ENCODE data around the gene ABCB8. TPM values are rescaled to one million over a fixed set of nuclear protein-coding genes. Genes with fewer than 3 reads are reported as not detected.

ABCB8 gene
- total and polyA plus RNA-seq, 2 of the 8 experiments (the other 6 are each of a cell fraction or from before 2014, with no cell fraction given), result 17.7 to 27.0 TPM

DNA sequence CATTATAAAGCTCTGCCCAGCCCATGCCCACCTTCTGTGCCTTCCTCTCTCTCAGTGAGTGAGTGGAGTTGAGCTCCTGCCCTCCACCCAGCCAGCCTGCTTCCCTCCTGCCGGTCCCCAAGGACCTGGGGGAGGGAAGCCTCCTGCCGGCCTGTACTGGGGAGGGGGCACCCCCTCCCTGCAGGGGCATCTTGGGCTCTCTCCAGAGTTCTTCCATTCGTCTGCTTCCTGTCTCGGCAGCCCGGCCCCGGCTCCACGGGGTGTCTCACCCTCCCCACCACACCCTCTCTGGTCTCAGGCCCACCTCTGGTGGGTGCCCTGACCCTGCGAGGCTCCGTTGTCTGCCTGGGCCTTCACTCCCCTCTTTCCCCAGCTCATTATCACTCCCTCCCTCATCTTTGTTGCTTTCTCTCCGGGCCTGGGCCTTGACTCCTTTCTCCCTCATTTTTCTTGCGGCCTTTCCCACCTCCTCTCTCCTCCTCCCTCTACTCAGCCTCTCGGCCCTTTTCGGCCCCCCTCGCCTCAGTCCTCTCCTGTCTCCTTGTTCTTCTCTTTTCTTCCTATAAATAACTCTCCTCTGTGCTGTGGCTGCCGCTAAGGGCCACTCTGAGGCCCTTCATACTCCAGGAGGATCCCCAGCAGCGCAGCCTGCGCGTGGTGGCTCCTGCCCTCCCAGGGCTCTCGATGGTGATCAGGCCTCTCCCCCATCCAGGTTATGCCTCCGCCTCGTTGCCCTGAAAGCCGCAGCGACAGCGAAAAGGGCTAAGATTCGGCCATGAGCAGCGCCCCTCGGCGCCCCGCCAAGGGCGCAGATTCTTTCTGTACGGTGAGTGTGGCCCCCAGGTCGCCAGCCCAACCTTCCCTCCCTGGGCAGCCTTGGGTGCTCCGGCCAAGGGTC lies 33.2 kb downstream of the ABCB8 start:
- Histone ChIP-seq H3K9me3 (ENCODE audit: insufficient read depth in 2 of 2, low read depth in 1 of 2, low read length in 1 of 2) (no peaks in the 10 kb centered on the region), H3K79me2 (ENCODE audit: control insufficient read depth in 1 of 2, insufficient read depth in 2 of 2, low read length in 2 of 2) (peaks cover 0 to 8% of the 10 kb centered on the region in 2 experiments; a peak in 1 of 4 replicates), H2BK5ac (ENCODE audit: low read depth, low read length) (peak overlapping the region; percentile 82; the same call in 1 of the 2 replicates), H3K27ac (ENCODE audit: low read depth, low read length) (no peak overlapping the region), H4K5ac (ENCODE audit: insufficient read length, low read depth, low read length) (no peak overlapping the region), H3K18ac (ENCODE audit: extremely low read depth, low read length) (peak overlapping the region; percentile 52), H3K4me2 (ENCODE audit: insufficient read depth in 1 of 2, low read depth in 2 of 2, low read length in 2 of 2) (peak overlapping the region; percentile 86 to 99), H3K14ac (ENCODE audit: insufficient read length) (no peak overlapping the region), H3K56ac (replicated peaks; ENCODE audit: insufficient read length, low read depth, low read length) (no peak overlapping the region), H2BK12ac (ENCODE audit: low read depth, low read length) (peak overlapping the region; percentile 75; the same call in 1 of the 2 replicates), H3K27me3 (replicated peaks in 1 of 4; ENCODE audit: control insufficient read depth in 3 of 4, extremely low read depth in 1 of 4, insufficient read depth in 3 of 4, low read length in 3 of 4) (peaks cover 0 to 7% (median 2%) of the 10 kb centered on the region in 4 experiments; a peak in 4 of 7 replicates), H2BK120ac (replicated peaks; ENCODE audit: low read depth, low read length) (no peak overlapping the region), H4K8ac (ENCODE audit: extremely low read depth, insufficient read depth, low read length) (no peak overlapping the region; the same call in 1 of the 2 replicates), H4K91ac (replicated peaks; ENCODE audit: insufficient read length, low read length) (peak overlapping the region; percentile 34), H3K4me3 (ENCODE audit: extremely low read depth in 1 of 4, insufficient read depth in 2 of 4, low read depth in 3 of 4, low read length in 4 of 4) (peak overlapping the region; percentile 19 to 91 (median 74); a peak in 6 of 8 replicates), H3K4ac (replicated peaks; ENCODE audit: insufficient read length, low read depth, low read length) (peak overlapping the region; percentile 36), H2AFZ (ENCODE audit: low read length) (no peak overlapping the region), H2BK15ac (ENCODE audit: low read length) (peak overlapping the region; percentile 48; the same call in 1 of the 2 replicates), H3K23ac (ENCODE audit: insufficient read length) (no peak overlapping the region), H3K9ac (replicated peaks in 1 of 4; ENCODE audit: extremely low read depth in 1 of 4, low read depth in 3 of 4, low read length in 3 of 4) (peak overlapping the region in 2 of 4 experiments; percentile 25 to 38; a peak in 1 of 7 replicates), H3K4me1 (replicated peaks in 1 of 4; ENCODE audit: control insufficient read depth in 3 of 4, insufficient read depth in 4 of 4, low read length in 3 of 4) (peaks cover 9 to 40% (median 32%) of the 10 kb centered on the region in 4 experiments), H2AK5ac (ENCODE audit: low read depth, low read length) (peak overlapping the region; percentile 93; the same call in 1 of the 2 replicates), H3K79me1 (ENCODE audit: low read depth, low read length) (peaks cover 6% of the 10 kb centered on the region; the same call in 1 of the 2 replicates), H2BK20ac (ENCODE audit: low read length) (no peak overlapping the region), H4K20me1 (replicated peaks in 1 of 2; ENCODE audit: control insufficient read depth in 1 of 2, insufficient read depth in 2 of 2, low read length in 2 of 2) (peaks cover 5 to 11% of the 10 kb centered on the region in 2 experiments), H3K23me2 (ENCODE audit: low read depth, low read length) (peaks cover 33% of the 10 kb centered on the region), H3K36me3 (ENCODE audit: control insufficient read depth in 2 of 4, insufficient read depth in 4 of 4, low read length in 3 of 4) (peaks cover 0 to 18% (median 9%) of the 10 kb centered on the region in 4 experiments; a peak in 6 of 8 replicates)
- ChIA-PET POLR2A (ENCODE audit: partially characterized antibody) (interaction anchor here (0.7 to 7.9 kb wide), 16 partner anchors 10 to 191 kb away, joined by 3 to 77 read pairs (median 6); partner anchors contain the start of genes ABCB8, AGAP3 and FASTK), CTCF (ENCODE audit: partially characterized antibody) (interaction anchor here (0.8 to 9.7 kb wide), 15 partner anchors 11 to 87 kb away, joined by 3 to 88 read pairs (median 5); partner anchors contain the start of genes ABCB8 and AGAP3)
- FAIRE-seq (no peak), DNase-seq (ENCODE audit: low read depth in 1 of 2, low spot score in 2 of 2) (peak in 1 of 2 experiments; percentile 63)
- 43% methylated on average over 29 of the region's 33 CpGs; no CpG with 5 or more reads in 1 of the 2 experiments for WGBS, 2 experiments (ENCODE audit: extremely low coverage in 1 of 2, insufficient coverage in 1 of 2, insufficient read length in 1 of 2, insufficient replicate concordance in 2 of 2, low coverage in 1 of 2, low lambda C conversion rate in 2 of 2, missing lambda C conversion rate in 1 of 2)
- TF ChIP-seq POLR2AphosphoS5 (IDR thresholded peaks at IDR 0.05; ENCODE audit: low read depth, low read length), result no peak
- TF ChIP-seq CBX8 (IDR thresholded peaks at IDR 0.05; ENCODE audit: borderline replicate concordance, low read depth, low read length), result no peak
- TF ChIP-seq BCL11A (IDR thresholded peaks at IDR 0.05; ENCODE audit: low read depth in 2 of 2, low read length in 2 of 2), result no peak
- TF ChIP-seq, protein P1, sequence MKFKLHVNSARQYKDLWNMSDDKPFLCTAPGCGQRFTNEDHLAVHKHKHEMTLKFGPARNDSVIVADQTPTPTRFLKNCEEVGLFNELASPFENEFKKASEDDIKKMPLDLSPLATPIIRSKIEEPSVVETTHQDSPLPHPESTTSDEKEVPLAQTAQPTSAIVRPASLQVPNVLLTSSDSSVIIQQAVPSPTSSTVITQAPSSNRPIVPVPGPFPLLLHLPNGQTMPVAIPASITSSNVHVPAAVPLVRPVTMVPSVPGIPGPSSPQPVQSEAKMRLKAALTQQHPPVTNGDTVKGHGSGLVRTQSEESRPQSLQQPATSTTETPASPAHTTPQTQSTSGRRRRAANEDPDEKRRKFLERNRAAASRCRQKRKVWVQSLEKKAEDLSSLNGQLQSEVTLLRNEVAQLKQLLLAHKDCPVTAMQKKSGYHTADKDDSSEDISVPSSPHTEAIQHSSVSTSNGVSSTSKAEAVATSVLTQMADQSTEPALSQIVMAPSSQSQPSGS (IDR thresholded peaks at IDR 0.05; ENCODE audit: low read length), result no peak
- no peak for TF ChIP-seq CHD1 (IDR thresholded peaks at IDR 0.05; ENCODE audit: low read depth, low read length)
- TF ChIP-seq KDM1A (IDR thresholded peaks at IDR 0.05; ENCODE audit: borderline replicate concordance, low read length), result no peak
- TF ChIP-seq, protein P2, sequence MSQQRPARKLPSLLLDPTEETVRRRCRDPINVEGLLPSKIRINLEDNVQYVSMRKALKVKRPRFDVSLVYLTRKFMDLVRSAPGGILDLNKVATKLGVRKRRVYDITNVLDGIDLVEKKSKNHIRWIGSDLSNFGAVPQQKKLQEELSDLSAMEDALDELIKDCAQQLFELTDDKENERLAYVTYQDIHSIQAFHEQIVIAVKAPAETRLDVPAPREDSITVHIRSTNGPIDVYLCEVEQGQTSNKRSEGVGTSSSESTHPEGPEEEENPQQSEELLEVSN (IDR thresholded peaks at IDR 0.05), result no peak
